Liver (tissue), 9 donors: ENCODE measurements around the gene NR5A1. TPM values are rescaled to one million over a fixed set of nuclear protein-coding genes. Genes with fewer than 3 reads are reported as not detected.

Source experiments
- DNase-seq: peaks from one replicate; pipeline ENCODE4 v3.0.0-alpha.2; 2017; ENCODE audit warnings: low spot score
- H3K27ac ChIP-seq, 2 donors: one replicate each; pipeline ENCODE4 v1.7.0; 2013; ENCODE audit warnings: inconsistent platforms in 2 of 2, low read length in 2 of 2, control low read depth in 1 of 2, low read depth in 1 of 2, mild to moderate bottlenecking in 1 of 2
- H3K27me3 ChIP-seq, 4 donors: one replicate each; pipeline versions ENCODE4 v1.6.1 to v1.7.0; 2013; ENCODE audit warnings: low read length in 3 of 4, inconsistent platforms in 1 of 4, mild to moderate bottlenecking in 1 of 4, moderate library complexity in 1 of 4; ENCODE audit not compliant: control insufficient read depth in 4 of 4, insufficient read depth in 4 of 4
- H3K36me3 ChIP-seq, 4 donors: one replicate each; pipeline versions ENCODE4 v1.6.1 to v1.7.0; 2013; ENCODE audit warnings: low read length in 3 of 4, mild to moderate bottlenecking in 3 of 4, low read depth in 1 of 4, moderate library complexity in 1 of 4; ENCODE audit not compliant: control insufficient read depth in 4 of 4, insufficient read depth in 3 of 4
- H3K4me1 ChIP-seq, 4 donors: one replicate each; pipeline versions ENCODE4 v1.6.1 to v1.7.0; 2013; ENCODE audit warnings: low read length in 3 of 4, mild to moderate bottlenecking in 3 of 4, moderate library complexity in 1 of 4; ENCODE audit not compliant: control insufficient read depth in 4 of 4, insufficient read depth in 4 of 4
- H3K4me3 ChIP-seq, 3 donors: one replicate each; pipeline versions ENCODE4 v1.6.1 to v1.7.0; 2013; ENCODE audit warnings: low read length in 3 of 3, control low read depth in 1 of 3, low read depth in 1 of 3, mild to moderate bottlenecking in 1 of 3
- H3K9ac ChIP-seq, 2 donors: one replicate each; pipeline ENCODE4 v1.7.0; 2013; ENCODE audit warnings: low read length in 2 of 2, mild to moderate bottlenecking in 2 of 2, moderate library complexity in 2 of 2, control low read depth in 1 of 2, low read depth in 1 of 2
- H3K9me3 ChIP-seq, 4 donors: one replicate each; pipeline versions ENCODE4 v1.6.1 to v1.7.0; 2013; ENCODE audit warnings: low read length in 3 of 4; ENCODE audit not compliant: control insufficient read depth in 4 of 4
- EGR1 ChIP-seq, 2 donors: IDR thresholded peaks; 2 replicates each; pipeline ENCODE4 v1.6.1; 2016 to 2018; ENCODE audit warnings: antibody characterized with exemption in 2 of 2, low read depth in 2 of 2
- FOXA1 ChIP-seq: IDR thresholded peaks from 2 replicates; pipeline ENCODE4 v1.6.1; 2016; ENCODE audit warnings: antibody characterized with exemption
- FOXA2 ChIP-seq: IDR thresholded peaks from 2 replicates; pipeline ENCODE4 v1.6.1; 2016; ENCODE audit warnings: antibody characterized with exemption
- GABPA ChIP-seq, 2 donors: IDR thresholded peaks in 1 of 2; conservative IDR thresholded peaks in 1 of 2; 2 replicates each; pipeline ENCODE4 v1.6.1; 2016; ENCODE audit warnings: antibody characterized with exemption in 2 of 2, mild to moderate bottlenecking in 1 of 2, moderate library complexity in 1 of 2
- HNF4G ChIP-seq: IDR thresholded peaks from 2 replicates; pipeline ENCODE4 v1.6.1; 2016; ENCODE audit warnings: antibody characterized with exemption
- JUND ChIP-seq, 2 donors: IDR thresholded peaks; 2 replicates each; pipeline ENCODE4 v1.6.1; 2016; ENCODE audit warnings: antibody characterized with exemption in 2 of 2
- NR2F2 ChIP-seq: IDR thresholded peaks from 2 replicates; pipeline ENCODE4 v1.6.1; 2016; ENCODE audit warnings: antibody characterized with exemption
- RAD21 ChIP-seq, 2 donors: IDR thresholded peaks; 2 replicates each; pipeline ENCODE4 v1.6.1; 2016; ENCODE audit warnings: antibody characterized with exemption in 2 of 2, mild to moderate bottlenecking in 2 of 2
- RXRA ChIP-seq, 2 donors: IDR thresholded peaks; 2 replicates each; pipeline ENCODE4 v1.6.1; 2017 to 2018; ENCODE audit warnings: antibody characterized with exemption in 2 of 2, mild to moderate bottlenecking in 1 of 2
- TAF1 ChIP-seq: conservative IDR thresholded peaks from 2 replicates; pipeline ENCODE4 v1.6.1; 2016; ENCODE audit warnings: antibody characterized with exemption, mild to moderate bottlenecking
- YY1 ChIP-seq: IDR thresholded peaks from 2 replicates; pipeline ENCODE4 v1.6.1; 2016; ENCODE audit warnings: antibody characterized with exemption, mild to moderate bottlenecking
- WGBS: extraction: QIAGEN DNeasy Blood & Tissue Kit; methylation state at CpG from one replicate; pipeline ENCODE4 v1.1.7; 2013; 5-methylcytosine and 5-hydroxymethylcytosine counted together
- polyA plus RNA-seq, 2 donors: library from polyadenylated mRNA; stranded (reverse) in 1 of 2; unstranded in 1 of 2; fragments of 200-250 nt in 1 of 2; fragments of >200 nt in 1 of 2; fragmentation: Nextera tagmentation in 1 of 2; extraction: Ambion mirVana in 1 of 2; gene quantifications; one replicate each; pipeline versions ENCODE4 v1.2.1 to v1.2.3, GENCODE V29; 2013 to 2015
- total RNA-seq, 2 donors: library from RNA; depleted of rRNA; stranded (reverse); fragments of >200 nt; gene quantifications; one replicate each; pipeline ENCODE4 v1.2.3, GENCODE V29; 2014
- TF ChIP-seq, protein P1 (sequence below): fragments of 150-350 bp; IDR thresholded peaks from 2 replicates; pipeline ENCODE4 v1.5.1; 2017; ENCODE audit warnings: improper control_type of control experiment, low read depth, low read length; ENCODE audit not compliant: missing input control
- TF ChIP-seq, protein P2 (sequence below): IDR thresholded peaks from 2 replicates; pipeline ENCODE4 v1.6.1; 2016; ENCODE audit warnings: antibody characterized with exemption
- TF ChIP-seq, protein P3 (sequence below): IDR thresholded peaks from 2 replicates; pipeline ENCODE4 v1.6.1; 2016; ENCODE audit warnings: antibody characterized with exemption
- TF ChIP-seq, protein P4 (sequence below): IDR thresholded peaks from 2 replicates; pipeline ENCODE4 v1.6.1; 2016; ENCODE audit warnings: antibody characterized with exemption, mild to moderate bottlenecking
- donor health status: healthy.
- donor health status: healthy.
- donor health status: healthy.
- donor health status: healthy.
- donor health status: healthy.

The NR5A1 gene
- total and polyA plus RNA-seq, 4 donors = not detected

DNA sequence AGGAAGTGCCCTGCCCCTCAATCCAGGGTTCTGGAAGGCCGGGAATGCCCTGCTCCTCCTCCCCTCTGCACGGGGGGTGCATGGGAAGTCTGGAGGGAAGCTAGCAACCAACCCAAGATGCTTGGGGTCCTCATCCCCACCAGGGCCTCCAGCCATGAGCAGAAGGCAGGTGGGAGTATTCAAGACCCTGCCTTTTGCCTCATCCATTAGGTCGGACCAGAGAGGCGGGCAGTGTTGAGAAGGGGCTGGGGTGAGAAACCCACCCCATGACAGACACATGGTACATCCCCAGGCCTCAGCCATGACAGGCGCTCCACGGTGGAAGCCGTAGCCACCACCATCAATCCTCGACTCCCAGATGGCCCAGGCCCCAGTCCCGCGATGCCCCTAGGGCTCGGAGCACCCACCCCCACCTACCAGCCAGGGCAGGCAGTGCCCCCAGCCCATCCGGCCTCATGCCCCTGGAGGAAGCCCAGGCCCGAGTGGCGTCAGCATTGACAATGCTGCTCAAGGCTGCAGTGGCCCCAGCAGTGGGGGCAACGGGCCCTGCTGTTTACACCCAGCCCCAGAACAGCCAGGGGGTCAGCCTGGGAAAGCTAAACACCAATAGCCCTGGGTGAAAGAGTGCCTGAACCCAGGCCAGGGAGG lies 8.6 kb downstream of the NR5A1 start:
- Histone ChIP-seq H3K27me3 (peaks cover 0 to 9% (median 3%) of the 10 kb centered on the region in 4 donors), H3K27ac (no peak overlapping the region), H3K9me3 (no peaks in the 10 kb centered on the region), H3K4me1 (peaks cover 0 to 13% (median 4%) of the 10 kb centered on the region in 4 donors), H3K9ac (no peak overlapping the region), H3K4me3 (no peak overlapping the region), H3K36me3 (no peaks in the 10 kb centered on the region)
- whole genome bisulfite sequencing = 75% methylated on average over 15 of the region's 15 CpGs
- no peak for TF ChIP-seq RXRA (IDR thresholded peaks at IDR 0.05)
- no peak for TF ChIP-seq HNF4G
- TF ChIP-seq, protein P1, sequence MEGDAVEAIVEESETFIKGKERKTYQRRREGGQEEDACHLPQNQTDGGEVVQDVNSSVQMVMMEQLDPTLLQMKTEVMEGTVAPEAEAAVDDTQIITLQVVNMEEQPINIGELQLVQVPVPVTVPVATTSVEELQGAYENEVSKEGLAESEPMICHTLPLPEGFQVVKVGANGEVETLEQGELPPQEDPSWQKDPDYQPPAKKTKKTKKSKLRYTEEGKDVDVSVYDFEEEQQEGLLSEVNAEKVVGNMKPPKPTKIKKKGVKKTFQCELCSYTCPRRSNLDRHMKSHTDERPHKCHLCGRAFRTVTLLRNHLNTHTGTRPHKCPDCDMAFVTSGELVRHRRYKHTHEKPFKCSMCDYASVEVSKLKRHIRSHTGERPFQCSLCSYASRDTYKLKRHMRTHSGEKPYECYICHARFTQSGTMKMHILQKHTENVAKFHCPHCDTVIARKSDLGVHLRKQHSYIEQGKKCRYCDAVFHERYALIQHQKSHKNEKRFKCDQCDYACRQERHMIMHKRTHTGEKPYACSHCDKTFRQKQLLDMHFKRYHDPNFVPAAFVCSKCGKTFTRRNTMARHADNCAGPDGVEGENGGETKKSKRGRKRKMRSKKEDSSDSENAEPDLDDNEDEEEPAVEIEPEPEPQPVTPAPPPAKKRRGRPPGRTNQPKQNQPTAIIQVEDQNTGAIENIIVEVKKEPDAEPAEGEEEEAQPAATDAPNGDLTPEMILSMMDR = no peak
- no peak for TF ChIP-seq EGR1 (IDR thresholded peaks at IDR 0.05; ENCODE audit: low read depth in 2 of 2)
- no peak for TF ChIP-seq GABPA (IDR thresholded peaks at IDR 0.05 in 1 of 2, conservative IDR thresholded peaks at IDR 0.05 in 1 of 2)
- no peak for TF ChIP-seq NR2F2
- TF ChIP-seq, protein P2, sequence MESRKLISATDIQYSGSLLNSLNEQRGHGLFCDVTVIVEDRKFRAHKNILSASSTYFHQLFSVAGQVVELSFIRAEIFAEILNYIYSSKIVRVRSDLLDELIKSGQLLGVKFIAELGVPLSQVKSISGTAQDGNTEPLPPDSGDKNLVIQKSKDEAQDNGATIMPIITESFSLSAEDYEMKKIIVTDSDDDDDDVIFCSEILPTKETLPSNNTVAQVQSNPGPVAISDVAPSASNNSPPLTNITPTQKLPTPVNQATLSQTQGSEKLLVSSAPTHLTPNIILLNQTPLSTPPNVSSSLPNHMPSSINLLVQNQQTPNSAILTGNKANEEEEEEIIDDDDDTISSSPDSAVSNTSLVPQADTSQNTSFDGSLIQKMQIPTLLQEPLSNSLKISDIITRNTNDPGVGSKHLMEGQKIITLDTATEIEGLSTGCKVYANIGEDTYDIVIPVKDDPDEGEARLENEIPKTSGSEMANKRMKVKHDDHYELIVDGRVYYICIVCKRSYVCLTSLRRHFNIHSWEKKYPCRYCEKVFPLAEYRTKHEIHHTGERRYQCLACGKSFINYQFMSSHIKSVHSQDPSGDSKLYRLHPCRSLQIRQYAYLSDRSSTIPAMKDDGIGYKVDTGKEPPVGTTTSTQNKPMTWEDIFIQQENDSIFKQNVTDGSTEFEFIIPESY = no peak
- TF ChIP-seq, protein P3, sequence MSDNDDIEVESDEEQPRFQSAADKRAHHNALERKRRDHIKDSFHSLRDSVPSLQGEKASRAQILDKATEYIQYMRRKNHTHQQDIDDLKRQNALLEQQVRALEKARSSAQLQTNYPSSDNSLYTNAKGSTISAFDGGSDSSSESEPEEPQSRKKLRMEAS = no peak
- TF ChIP-seq, protein P4, sequence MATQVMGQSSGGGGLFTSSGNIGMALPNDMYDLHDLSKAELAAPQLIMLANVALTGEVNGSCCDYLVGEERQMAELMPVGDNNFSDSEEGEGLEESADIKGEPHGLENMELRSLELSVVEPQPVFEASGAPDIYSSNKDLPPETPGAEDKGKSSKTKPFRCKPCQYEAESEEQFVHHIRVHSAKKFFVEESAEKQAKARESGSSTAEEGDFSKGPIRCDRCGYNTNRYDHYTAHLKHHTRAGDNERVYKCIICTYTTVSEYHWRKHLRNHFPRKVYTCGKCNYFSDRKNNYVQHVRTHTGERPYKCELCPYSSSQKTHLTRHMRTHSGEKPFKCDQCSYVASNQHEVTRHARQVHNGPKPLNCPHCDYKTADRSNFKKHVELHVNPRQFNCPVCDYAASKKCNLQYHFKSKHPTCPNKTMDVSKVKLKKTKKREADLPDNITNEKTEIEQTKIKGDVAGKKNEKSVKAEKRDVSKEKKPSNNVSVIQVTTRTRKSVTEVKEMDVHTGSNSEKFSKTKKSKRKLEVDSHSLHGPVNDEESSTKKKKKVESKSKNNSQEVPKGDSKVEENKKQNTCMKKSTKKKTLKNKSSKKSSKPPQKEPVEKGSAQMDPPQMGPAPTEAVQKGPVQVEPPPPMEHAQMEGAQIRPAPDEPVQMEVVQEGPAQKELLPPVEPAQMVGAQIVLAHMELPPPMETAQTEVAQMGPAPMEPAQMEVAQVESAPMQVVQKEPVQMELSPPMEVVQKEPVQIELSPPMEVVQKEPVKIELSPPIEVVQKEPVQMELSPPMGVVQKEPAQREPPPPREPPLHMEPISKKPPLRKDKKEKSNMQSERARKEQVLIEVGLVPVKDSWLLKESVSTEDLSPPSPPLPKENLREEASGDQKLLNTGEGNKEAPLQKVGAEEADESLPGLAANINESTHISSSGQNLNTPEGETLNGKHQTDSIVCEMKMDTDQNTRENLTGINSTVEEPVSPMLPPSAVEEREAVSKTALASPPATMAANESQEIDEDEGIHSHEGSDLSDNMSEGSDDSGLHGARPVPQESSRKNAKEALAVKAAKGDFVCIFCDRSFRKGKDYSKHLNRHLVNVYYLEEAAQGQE = no peak
- TF ChIP-seq TAF1 = no peak
- no peak for TF ChIP-seq YY1
- TF ChIP-seq RAD21 (IDR thresholded peaks at IDR 0.05) = no peak
- TF ChIP-seq FOXA1 = no peak
- no peak for TF ChIP-seq JUND (IDR thresholded peaks at IDR 0.05)
- no peak for DNase-seq

DNA sequence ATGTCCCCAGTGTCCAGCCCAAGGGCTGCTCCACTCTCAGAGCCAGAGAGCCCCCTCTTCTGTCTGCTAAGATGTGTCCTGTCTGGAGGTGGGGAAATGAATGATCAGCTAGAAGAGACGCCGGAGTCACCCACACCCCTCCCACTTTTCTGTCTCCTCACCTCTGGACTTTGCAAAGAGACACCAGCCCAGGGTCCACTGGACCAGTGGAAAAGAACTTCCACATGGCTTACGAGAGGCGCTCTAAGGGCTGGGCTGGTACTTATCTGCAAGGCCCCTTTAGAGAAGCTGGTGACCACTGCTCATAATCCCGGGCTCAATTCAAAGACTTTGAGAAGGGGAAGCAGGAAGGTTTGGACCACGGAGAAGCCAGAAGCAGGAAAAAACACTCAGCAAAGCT lies 9.2 kb downstream of the NR5A1 start:
- Histone ChIP-seq H3K9me3 (no peaks in the 10 kb centered on the region), H3K4me1 (peaks cover 0 to 8% (median 3%) of the 10 kb centered on the region in 4 donors), H3K4me3 (no peak overlapping the region), H3K9ac (no peak overlapping the region), H3K27me3 (peaks cover 0 to 6% (median 0%) of the 10 kb centered on the region in 4 donors), H3K36me3 (no peaks in the 10 kb centered on the region), H3K27ac (no peak overlapping the region)
- TF ChIP-seq RAD21 (IDR thresholded peaks at IDR 0.05) (no peak), HNF4G (no peak), NR2F2 (no peak), JUND (IDR thresholded peaks at IDR 0.05) (no peak), RXRA (IDR thresholded peaks at IDR 0.05) (no peak), FOXA1 (no peak), FOXA2 (no peak)
- 72% methylated on average over 6 of the region's 6 CpGs for WGBS
- DNase-seq = no peak
